ENCODE data around the gene EDA2R.

Gene EDA2R

GRCh38 chrX:66638591-66639500 lies at the start of gene EDA2R:
EDA2R (minus strand) TSS chrX:66639078; CDS start chrX:66616020, 23,058 bp downstream.
- intact Hi-C loops (cut with DNase I) = no loop called here
- peak in 3 of 10 donors; percentile 12 to 78 (median 38) for DNase-seq

- intact Hi-C loops (cut with DNase I) = no loop called here
- DNase-seq = no peak
These were observed 45.3 kb upstream of the EDA2R start for GRCh38 chrX:66684196-66684595.

GRCh38 chrX:66680451-66680850 lies 41.6 kb upstream of the EDA2R start:
- DNase-seq = no peak
- intact Hi-C loops (cut with DNase I) = no loop called here

- no peak for DNase-seq
- intact Hi-C loops (cut with DNase I) = no loop called here
These were observed 38.6 kb upstream of the EDA2R start for GRCh38 chrX:66677430-66677829.

GRCh38 chrX:66676990-66677389 lies 38.1 kb upstream of the EDA2R start:
- no peak for DNase-seq

GRCh38 chrX:66676413-66676812 lies 37.5 kb upstream of the EDA2R start:
- no peak for DNase-seq
- intact Hi-C loops (cut with DNase I) = no loop called here

More at GRCh38 chrX:66676990-66677389, 38.1 kb upstream of the EDA2R start:
- intact Hi-C loops (cut with DNase I) = no loop called here

GRCh38 chrX:66675541-66675940 lies 36.7 kb upstream of the EDA2R start:
- intact Hi-C loops (cut with DNase I) = no loop called here
- DNase-seq = no peak

- no peak for DNase-seq
- intact Hi-C loops (cut with DNase I) = no loop called here
These were observed 35.6 kb upstream of the EDA2R start for GRCh38 chrX:66674506-66674905.

GRCh38 chrX:66672106-66672505 lies 33.2 kb upstream of the EDA2R start:
- DNase-seq = no peak
- intact Hi-C loops (cut with DNase I) = no loop called here

- intact Hi-C loops (cut with DNase I) = no loop called here
- no peak for DNase-seq
These were observed 15.5 kb upstream of the EDA2R start for GRCh38 chrX:66654411-66654810.

- DNase-seq = no peak
- intact Hi-C loops (cut with DNase I) = no loop called here
These were observed 3.5 kb downstream of the EDA2R start for GRCh38 chrX:66635360-66635759.

GRCh38 chrX:66634272-66634671 lies 4.6 kb downstream of the EDA2R start:
- intact Hi-C loops (cut with DNase I) = no loop called here
- no peak for DNase-seq

- intact Hi-C loops (cut with DNase I) = no loop called here
- DNase-seq = no peak
These were observed 5.3 kb downstream of the EDA2R start for GRCh38 chrX:66633541-66633940.

GRCh38 chrX:66632981-66633380 lies 5.9 kb downstream of the EDA2R start:
- intact Hi-C loops (cut with DNase I) = no loop called here
- DNase-seq = no peak

GRCh38 chrX:66632473-66632872 lies 6.4 kb downstream of the EDA2R start:
- intact Hi-C loops (cut with DNase I) = no loop called here
- no peak for DNase-seq

GRCh38 chrX:66625525-66625924 lies 13.4 kb downstream of the EDA2R start:
- DNase-seq = no peak
- intact Hi-C loops (cut with DNase I) = no loop called here

- DNase-seq = no peak
- intact Hi-C loops (cut with DNase I) = no loop called here
These were observed 16.7 kb downstream of the EDA2R start for GRCh38 chrX:66622209-66622608.

- intact Hi-C loops (cut with DNase I) = no loop called here
- no peak for DNase-seq
These were observed 21.9 kb downstream of the EDA2R start for GRCh38 chrX:66616944-66617343.

GRCh38 chrX:66602381-66602938 lies 36.4 kb downstream of the EDA2R start:
- peak in 3 of 10 donors; percentile 2 to 25 (median 21) for DNase-seq
- intact Hi-C loops (cut with DNase I) = no loop called here

- intact Hi-C loops (cut with DNase I) = no loop called here
- DNase-seq = no peak
These were observed 37.4 kb downstream of the EDA2R start for GRCh38 chrX:66601522-66601921.

- intact Hi-C loops (cut with DNase I) = no loop called here
- DNase-seq = no peak
These were observed 59.7 kb downstream of the EDA2R start for GRCh38 chrX:66579219-66579618.

- intact Hi-C loops (cut with DNase I) = no loop called here
- DNase-seq = no peak
These were observed 84.9 kb downstream of the EDA2R start for GRCh38 chrX:66553973-66554372.
